Measurements from ENCODE around the gene PLA2G12A.

GRCh38 chr4:109738104-109738872 is 8.4 kb upstream of the PLA2G12A start:
- TF ChIP-seq ZNF658 (tag by site-specific recombination; IDR thresholded peaks at IDR 0.05) (no peak), ZNF747 (tag by site-specific recombination; IDR thresholded peaks at IDR 0.05) (no peak), ZNF274 (IDR thresholded peaks at IDR 0.05; ENCODE audit: low read length) (no peak), ZNF274 (tag by site-specific recombination; IDR thresholded peaks at IDR 0.05; ENCODE audit: borderline replicate concordance) (no peak), CTCF (tag by site-specific recombination; IDR thresholded peaks at IDR 0.05) (no peak), ZNF624 (tag by site-specific recombination; IDR thresholded peaks at IDR 0.05) (no peak), SP7 (tag by site-specific recombination; IDR thresholded peaks at IDR 0.05) (no peak), TCF7L2 (IDR thresholded peaks at IDR 0.05; ENCODE audit: borderline replicate concordance, low read depth, low read length) (no peak), OSR2 (tag by site-specific recombination; IDR thresholded peaks at IDR 0.05) (no peak), ZNF423 (tag by site-specific recombination; IDR thresholded peaks at IDR 0.05) (no peak), ZNF112 (tag by site-specific recombination; IDR thresholded peaks at IDR 0.05) (no peak), YY1 (tag by site-specific recombination; IDR thresholded peaks at IDR 0.05) (no peak)
- TF ChIP-seq, protein P1, sequence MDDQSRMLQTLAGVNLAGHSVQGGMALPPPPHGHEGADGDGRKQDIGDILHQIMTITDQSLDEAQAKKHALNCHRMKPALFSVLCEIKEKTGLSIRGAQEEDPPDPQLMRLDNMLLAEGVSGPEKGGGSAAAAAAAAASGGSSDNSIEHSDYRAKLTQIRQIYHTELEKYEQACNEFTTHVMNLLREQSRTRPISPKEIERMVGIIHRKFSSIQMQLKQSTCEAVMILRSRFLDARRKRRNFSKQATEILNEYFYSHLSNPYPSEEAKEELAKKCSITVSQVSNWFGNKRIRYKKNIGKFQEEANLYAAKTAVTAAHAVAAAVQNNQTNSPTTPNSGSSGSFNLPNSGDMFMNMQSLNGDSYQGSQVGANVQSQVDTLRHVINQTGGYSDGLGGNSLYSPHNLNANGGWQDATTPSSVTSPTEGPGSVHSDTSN (CRISPR knock-in tag; IDR thresholded peaks at IDR 0.05) = no peak

Measured in HEK293 (cell line).